Stimulated activated CD4-positive, alpha-beta T cell treated with anti-CD3 and anti-CD28 coated beads, Interleukin-4, amount 100 ng/mL, for 48 hours (primary cell): Measurements from ENCODE around the gene SRSF12.
"Not testable (repeated sequence)": the region's sequence is repeated elsewhere in the genome, so short reads cannot be mapped to it uniquely, and the experiment has no call there.

ENCODE experiments used
- DNase-seq, 2 donors: peaks; one replicate each; pipeline ENCODE4 v3.0.0-alpha.2; 2020; ENCODE audit warnings: low read depth in 2 of 2

Gene SRSF12

DNA sequence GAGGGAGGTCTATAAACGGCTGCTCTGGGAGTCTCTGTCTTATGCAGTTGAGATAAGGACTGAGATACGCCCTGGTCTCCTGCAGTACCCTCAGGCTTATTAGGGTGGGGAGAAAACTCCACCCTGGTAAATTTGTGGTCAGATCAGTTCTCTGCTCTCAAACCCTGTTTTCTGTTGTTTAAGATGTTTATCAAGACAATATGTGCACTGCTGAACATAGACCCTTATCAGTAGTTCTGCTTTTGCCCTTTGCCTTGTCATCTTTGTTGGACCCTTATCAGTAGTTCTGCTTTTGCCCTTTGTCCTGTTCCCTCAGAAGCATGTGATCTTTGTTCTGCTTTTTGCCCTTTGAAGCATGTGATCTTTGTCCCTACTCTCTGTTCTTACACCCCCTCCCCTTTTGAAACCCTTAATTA is 10.4 kb upstream of the SRSF12 start:
- not testable (repeated sequence) for DNase-seq

- DNase-seq = no peak
Measured at GRCh38 chr6:89122625-89123024, 4.8 kb upstream of the SRSF12 start.

DNA sequence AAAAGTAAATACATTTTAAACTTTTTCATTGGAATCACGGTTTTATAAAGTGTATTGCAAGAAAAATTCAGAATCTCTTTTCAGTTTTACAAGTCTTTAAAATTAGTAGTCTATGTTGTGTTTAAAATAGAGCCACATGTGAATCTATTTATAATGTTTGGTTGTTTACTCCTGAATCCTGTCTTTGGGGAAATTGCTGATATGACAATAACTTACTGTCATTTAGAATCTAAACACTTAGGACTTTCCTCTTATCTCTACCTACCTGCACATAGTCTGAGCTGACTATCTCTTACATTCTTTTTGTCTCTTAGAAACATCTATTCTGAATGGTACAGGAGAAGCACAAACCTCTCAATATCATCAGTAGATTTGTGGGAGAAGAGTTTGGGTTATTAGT is 4.1 kb upstream of the SRSF12 start:
- no peak for DNase-seq

DNA sequence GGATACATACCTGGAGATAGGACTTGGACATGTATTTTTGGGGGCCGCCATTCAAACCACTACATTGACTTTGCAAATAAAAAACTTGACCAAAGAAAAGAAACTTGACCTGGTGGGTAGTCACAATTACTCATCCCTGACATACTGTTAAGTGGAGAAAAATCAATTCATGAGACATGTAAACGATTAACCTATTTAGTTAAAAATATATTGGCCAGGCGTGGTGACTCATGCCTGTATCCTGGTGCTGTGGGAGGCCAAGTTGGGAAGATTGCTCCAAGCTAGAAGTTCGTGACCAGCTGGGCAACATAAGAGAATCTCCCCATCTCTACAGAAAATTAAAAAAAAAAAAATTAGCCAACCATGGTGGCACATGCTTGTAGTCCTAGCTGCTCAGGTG is 2.5 kb upstream of the SRSF12 start:
- no peak for DNase-seq

DNA sequence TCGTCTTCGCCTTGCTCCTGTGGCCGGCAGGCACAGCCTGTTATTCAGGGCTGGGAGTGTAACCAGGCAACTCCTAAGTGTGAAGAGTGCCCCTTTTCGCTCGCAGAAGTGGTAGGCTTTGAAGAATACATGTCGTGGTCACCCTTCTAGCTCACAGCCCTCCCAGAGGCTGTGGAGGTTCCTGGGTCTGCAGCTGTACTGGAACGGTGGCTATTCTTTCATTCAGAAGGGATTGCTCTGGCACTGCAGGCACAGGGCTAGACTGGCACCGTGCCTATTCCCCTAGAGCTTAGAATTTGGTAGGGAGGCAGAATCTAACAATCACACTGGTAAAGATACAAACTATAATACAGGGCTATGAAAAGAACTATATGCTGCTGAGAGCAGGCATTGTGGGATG is 1.1 kb upstream of the SRSF12 start:
- DNase-seq = no peak

- DNase-seq = no peak
Measured at GRCh38 chr6:89116702-89117101, 1.2 kb downstream of the SRSF12 start.

GRCh38 chr6:89111933-89112332 is 5.9 kb downstream of the SRSF12 start:
- DNase-seq = no peak

GRCh38 chr6:89110284-89110683 is 7.6 kb downstream of the SRSF12 start:
- DNase-seq = no peak

GRCh38 chr6:89100114-89100513 is 17.8 kb downstream of the SRSF12 start:
- DNase-seq = no peak

DNA sequence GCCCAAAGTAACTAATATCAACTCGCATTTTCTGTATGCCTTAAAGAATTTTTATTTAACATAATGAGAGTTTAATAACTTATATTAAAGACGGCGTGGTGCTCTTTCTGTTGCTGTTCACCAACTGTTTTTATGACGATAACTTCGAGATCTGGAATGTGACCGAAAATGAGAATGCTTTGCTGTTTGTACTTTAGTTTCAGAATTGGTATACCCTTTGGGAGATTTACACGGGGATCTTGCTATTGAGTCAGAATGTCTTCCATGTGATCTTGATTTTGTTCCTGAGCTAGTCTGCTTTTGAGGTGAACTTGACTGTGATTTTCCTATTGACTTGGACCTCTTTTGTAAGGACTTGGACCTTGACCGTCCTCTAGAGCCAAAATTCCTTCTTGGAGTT is 19.4 kb downstream of the SRSF12 start:
- no peak for DNase-seq

- DNase-seq = no peak
Measured at GRCh38 chr6:89087881-89088280, 30.0 kb downstream of the SRSF12 start.

DNA sequence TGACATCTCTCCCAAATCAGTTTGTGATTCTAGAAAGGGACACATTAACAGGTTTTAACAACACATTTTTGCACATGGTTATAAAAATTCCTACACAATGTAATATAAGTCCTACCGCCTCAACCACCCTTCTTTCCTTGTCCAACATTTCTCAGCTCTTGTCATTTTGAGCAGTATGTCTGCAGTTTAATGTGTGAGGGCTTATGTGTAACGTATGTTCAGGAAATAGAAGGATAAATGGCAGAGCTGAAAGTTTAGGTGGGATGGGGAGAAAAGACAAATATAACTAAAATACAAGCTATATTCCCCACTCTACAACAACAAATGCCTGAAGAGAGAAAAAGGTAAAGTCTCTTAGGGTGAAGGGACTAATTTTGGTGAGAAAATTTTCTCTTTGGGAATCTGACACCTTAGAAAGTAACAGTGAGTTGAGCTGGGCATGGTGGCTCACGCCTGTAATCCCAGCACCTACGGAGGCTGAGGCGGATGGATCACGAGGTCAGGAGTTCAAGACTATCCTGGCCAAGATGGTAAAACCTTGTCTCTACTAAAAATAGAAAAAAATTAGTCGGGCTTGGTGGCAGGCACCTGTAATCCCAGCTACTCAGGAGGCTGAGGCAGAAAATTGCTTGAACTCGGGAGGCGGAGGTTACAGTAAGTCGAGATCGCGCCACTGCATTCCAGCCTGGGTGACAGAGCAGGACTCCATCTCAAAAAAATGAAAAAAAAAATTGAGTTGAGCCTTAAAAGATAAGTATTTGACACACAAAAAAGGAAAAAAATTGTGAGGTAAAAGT is 32.3 kb downstream of the SRSF12 start:
- no peak for DNase-seq

GRCh38 chr6:89084954-89085353 is 32.9 kb downstream of the SRSF12 start:
- DNase-seq = no peak

DNA sequence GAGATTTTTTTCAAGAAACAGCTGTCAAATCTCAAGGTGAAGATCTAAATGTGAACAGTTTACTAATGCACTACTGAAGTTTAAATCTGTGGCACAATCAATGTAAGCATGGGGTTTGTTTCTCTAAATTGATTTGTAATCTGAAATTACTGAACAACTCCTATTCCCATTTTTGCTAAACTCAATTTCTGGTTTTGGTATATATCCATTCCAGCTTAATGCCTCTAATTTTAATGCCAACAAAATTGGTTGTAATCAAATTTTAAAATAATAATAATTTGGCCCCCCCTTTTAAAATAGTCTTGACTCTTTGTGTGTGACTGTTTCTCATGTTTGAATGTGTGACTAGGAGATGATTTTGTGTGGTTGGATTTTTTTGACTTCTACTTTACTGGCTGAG is 33.3 kb downstream of the SRSF12 start:
- no peak for DNase-seq

DNA sequence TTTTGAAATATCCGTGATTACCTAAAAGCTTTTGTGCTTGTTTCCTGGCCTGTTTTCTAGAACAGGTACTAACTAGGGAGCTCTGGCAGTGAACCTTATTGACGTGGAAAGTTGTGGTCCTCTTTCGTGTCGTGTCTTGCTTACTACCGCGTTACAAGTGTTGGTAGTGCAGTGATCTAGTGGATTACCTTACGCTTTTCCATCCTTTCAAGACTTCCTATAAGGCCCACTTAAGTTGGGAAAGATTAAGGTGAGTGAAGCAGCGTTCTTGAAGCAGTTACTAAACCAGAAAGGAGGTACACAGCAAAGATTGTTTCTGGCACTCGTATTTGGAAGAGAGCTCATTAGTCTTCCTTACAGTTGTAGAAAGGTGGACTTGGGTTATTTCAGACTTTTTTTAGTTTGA is 35.4 kb downstream of the SRSF12 start:
- no peak for DNase-seq

DNA sequence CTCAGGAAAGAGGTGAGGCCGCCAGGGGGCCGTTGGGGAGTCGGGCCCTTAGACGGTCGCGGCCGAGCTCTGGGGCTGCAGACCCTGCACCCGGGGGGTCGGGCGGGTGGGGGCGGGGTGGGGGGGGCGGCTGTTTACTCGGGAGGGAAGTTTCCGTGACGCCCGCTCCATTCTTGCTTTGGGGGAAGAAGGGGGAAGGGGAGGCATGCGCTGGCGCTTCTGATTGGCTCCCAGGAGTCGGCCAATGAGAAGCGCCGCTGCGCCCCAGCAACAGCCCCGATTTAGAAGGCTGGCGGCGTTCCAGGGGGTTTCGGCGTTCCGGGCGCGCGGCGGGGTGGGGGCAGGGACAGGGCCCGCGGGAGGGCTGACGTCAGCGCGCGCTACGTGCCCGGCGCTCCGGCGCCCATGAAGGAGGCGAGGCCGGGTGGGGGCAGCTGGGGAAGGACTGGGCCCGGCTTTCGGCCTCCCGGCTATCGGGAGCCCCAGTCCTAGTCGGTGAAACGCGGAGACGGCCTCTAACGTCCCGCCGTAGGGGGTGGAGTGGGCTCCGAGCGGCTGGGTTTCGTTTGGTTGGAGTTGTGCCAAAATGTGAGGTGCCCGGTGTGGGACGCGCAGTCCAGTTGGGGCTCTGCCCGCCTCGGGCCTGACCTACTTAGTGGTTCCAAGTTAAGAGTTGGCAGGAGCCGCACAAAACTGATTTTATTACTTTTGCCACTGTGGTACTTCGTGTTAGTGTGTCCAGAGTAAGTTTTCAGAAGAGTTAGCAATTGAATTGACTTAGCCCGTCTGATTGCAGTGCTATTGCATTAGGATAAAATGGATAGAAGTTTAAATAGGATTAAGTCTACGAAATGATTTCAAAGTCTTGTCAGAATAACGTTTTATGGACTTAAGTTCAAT is 36.2 kb downstream of the SRSF12 start:
- peak; percentile 98 to 99 for DNase-seq

- DNase-seq = no peak
Measured at GRCh38 chr6:89081129-89081422, 36.8 kb downstream of the SRSF12 start.

- peak; percentile 100 for DNase-seq
Measured at GRCh38 chr6:89080281-89081128, 37.4 kb downstream of the SRSF12 start, which contains the start of gene PNRC1. Gene PNRC1 (plus strand): TSS chr6:89080751. CDS start chr6:89080895, 144 bp downstream.

- peak in 1 of 2 donors; percentile 28 for DNase-seq
Measured at GRCh38 chr6:89079511-89080234, 38.2 kb downstream of the SRSF12 start.

GRCh38 chr6:89073840-89074239 is 44.0 kb downstream of the SRSF12 start:
- no peak for DNase-seq

DNA sequence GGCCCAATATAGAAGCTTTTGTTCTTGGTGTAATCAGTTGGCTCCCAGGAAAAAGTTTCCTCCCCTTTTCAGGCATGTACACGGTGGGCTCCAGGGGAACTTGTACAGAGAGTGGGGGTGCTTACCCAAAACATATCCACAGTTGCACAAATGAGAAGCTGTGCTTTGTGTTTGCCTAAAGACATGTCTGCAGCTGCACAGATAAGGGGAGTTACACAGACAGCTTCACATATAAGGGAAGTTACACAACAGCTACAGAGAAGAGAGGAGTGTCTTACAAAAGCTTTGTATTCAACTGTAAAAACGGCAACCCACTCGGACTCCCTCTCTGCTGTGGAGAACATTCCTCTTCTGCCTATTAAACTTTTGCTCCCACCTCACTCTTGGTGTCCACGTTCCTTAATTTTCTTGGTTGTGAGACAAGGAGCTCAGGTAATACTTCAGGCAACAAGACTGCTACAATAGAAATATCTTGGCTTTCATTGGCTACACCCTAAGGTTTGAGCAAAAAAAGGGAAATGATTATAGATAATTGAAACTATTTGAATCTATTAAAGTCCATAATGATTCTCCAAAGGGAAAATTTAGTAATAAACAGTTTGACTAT is 44.8 kb downstream of the SRSF12 start:
- DNase-seq = no peak
